HUES6 (cell line): ENCODE measurements around the gene STAM.
"Not testable (repeated sequence)": the region's sequence is repeated elsewhere in the genome, so short reads cannot be mapped to it uniquely, and the experiment has no call there.

Source experiments
- H3K27ac ChIP-seq: 2 replicates; pipeline ENCODE4 v1.7.0; 2013; ENCODE audit warnings: low read depth, mild to moderate bottlenecking, low read length, inconsistent platforms
- H3K27me3 ChIP-seq: 2 replicates; pipeline ENCODE4 v1.6.1; 2013; ENCODE audit warnings: low read length; ENCODE audit not compliant: control insufficient read depth, insufficient read depth
- H3K36me3 ChIP-seq: 2 replicates; pipeline ENCODE4 v1.6.1; 2013; ENCODE audit warnings: low read length; ENCODE audit not compliant: control insufficient read depth, insufficient read depth
- H3K4me1 ChIP-seq: 2 replicates; pipeline ENCODE4 v1.6.1; 2013; ENCODE audit warnings: low read length; ENCODE audit not compliant: control insufficient read depth, insufficient read depth
- H3K4me3 ChIP-seq: 2 replicates; pipeline ENCODE4 v1.5.1; 2013; ENCODE audit warnings: low read depth, low read length
- H3K9ac ChIP-seq: one replicate; pipeline ENCODE4 v1.6.1; 2013; ENCODE audit warnings: mild to moderate bottlenecking, low read length
- H3K9me3 ChIP-seq: 2 replicates; pipeline ENCODE4 v1.6.1; 2013; ENCODE audit warnings: low read depth, low read length; ENCODE audit not compliant: control insufficient read depth, insufficient read depth

The STAM gene

DNA sequence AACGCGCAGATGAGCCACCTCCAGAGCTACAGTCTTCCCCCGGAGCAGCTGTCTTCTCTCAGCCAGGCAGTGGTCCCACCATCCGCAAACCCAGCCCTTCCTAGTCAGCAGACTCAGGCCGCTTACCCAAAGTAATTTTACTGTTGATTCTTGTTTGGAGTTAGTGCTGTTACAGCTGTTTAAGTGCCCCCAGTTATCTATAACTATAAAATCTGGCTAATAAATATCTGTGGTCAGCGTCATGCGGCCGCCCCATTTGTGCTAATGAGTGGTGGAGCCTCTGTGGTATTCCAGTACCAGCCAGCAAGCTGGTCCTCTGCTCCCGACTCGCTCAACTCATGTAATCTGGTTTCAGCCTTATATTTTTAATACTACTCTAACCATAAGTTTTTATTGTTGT, 64.9 kb downstream of the STAM start:
- Histone ChIP-seq H3K27ac (no peak overlapping the region), H3K4me1 (0 out of 2 replicates have a peak, but pooled peaks cover 4% of the 10 kb centered on the region), H3K9me3 (no peaks in the 10 kb centered on the region), H3K36me3 (peaks cover 66% of the 10 kb centered on the region), H3K4me3 (no peak overlapping the region), H3K9ac (no peak overlapping the region), H3K27me3 (no peaks in the 10 kb centered on the region)

- Histone ChIP-seq H3K9me3 (no peaks in the 10 kb centered on the region), H3K4me3 (no peak overlapping the region), H3K27ac (no peak overlapping the region), H3K4me1 (0 out of 2 replicates have a peak, but pooled peaks cover 4% of the 10 kb centered on the region), H3K9ac (no peak overlapping the region), H3K36me3 (peaks cover 69% of the 10 kb centered on the region), H3K27me3 (no peaks in the 10 kb centered on the region)
Measured at GRCh38 chr10:17709492-17709891, 65.5 kb downstream of the STAM start.

GRCh38 chr10:17710181-17710580, 66.2 kb downstream of the STAM start:
- Histone ChIP-seq H3K36me3 (peaks cover 74% of the 10 kb centered on the region), H3K27ac (no peak overlapping the region), H3K27me3 (no peaks in the 10 kb centered on the region), H3K9ac (no peak overlapping the region), H3K4me1 (0 out of 2 replicates have a peak, but pooled peaks cover 4% of the 10 kb centered on the region), H3K4me3 (no peak overlapping the region), H3K9me3 (no peaks in the 10 kb centered on the region)

DNA sequence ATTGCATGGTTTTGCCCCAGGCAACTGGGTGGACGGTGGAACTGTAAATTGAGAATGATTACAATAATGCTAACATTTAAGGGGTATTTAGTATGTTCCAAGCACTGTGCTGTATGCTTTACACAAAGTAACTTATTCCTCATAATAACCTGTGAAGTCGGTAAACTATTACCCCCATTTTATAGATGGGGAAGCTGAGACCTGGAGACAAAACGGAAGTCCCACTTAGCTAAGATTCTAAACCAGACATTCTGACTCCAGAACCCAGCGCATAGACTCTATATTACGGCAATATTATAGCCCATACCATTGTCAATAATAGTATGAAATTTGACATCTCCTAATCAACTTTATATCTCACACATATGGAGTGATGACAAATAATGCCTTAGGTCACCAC, 68.1 kb downstream of the STAM start:
- peaks cover 74% of the 10 kb centered on the region for H3K36me3 ChIP-seq
- no peaks in the 10 kb centered on the region for H3K27me3 ChIP-seq
- H3K4me3 ChIP-seq = no peak overlapping the region
- 0 out of 2 replicates have a peak, but pooled peaks cover 4% of the 10 kb centered on the region for H3K4me1 ChIP-seq
- no peaks in the 10 kb centered on the region for H3K9me3 ChIP-seq
- no peak overlapping the region for H3K9ac ChIP-seq
- H3K27ac ChIP-seq = no peak overlapping the region

- H3K36me3 ChIP-seq = peaks cover 80% of the 10 kb centered on the region
- peaks cover 4% of the 10 kb centered on the region; the same call in 1 of the 2 replicates for H3K9me3 ChIP-seq
- H3K9ac ChIP-seq = no peak overlapping the region
- H3K27ac ChIP-seq = no peak overlapping the region
- H3K4me1 ChIP-seq = 0 out of 2 replicates have a peak, but pooled peaks cover 4% of the 10 kb centered on the region
- no peak overlapping the region for H3K4me3 ChIP-seq
- no peaks in the 10 kb centered on the region for H3K27me3 ChIP-seq
Measured at GRCh38 chr10:17712717-17713471, 68.9 kb downstream of the STAM start.

DNA sequence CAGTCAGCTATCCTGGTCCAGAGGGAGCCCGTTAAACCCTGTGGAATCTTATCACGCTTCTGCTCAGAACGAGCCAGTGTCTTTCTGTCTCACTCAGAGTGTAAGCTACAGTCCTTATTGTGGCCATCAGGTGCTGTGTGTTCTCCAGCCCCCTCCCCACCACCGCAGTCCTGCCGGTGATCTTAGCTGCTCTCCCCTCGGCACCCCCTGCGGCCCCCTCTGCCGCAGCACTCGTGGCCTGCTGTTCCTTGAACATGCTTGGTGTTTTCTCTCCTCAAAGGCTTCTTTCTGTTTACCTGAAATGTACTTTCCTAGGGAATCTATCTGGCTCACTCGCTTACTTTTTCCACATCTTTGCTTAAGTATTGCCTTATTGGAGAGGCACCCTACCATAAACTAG, 69.8 kb downstream of the STAM start:
- no peak overlapping the region for H3K27ac ChIP-seq
- peaks cover 76% of the 10 kb centered on the region for H3K36me3 ChIP-seq

DNA sequence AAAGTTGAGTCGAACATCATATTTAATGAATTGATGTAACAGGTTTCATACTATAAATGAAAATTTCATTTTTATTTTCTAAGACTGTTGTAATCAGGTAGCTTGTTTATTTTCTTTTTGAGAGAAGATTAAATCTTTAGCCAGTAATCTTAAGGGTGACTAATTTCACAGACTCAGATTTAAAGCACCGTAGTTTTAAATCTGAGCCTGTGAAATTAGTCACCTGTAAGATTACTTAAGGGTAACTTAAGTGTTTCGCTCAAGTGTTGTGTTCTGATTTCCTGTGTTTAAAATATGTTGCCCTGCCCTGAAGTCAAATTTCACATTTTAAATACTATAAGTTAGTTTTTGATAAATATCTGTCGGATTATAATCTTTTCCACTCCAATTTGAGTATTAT, 72.2 kb downstream of the STAM start:
- no peak overlapping the region for H3K27ac ChIP-seq
- H3K9ac ChIP-seq = no peak overlapping the region
- H3K36me3 ChIP-seq = peaks cover 56% of the 10 kb centered on the region
- peaks cover 4% of the 10 kb centered on the region; the same call in 1 of the 2 replicates for H3K9me3 ChIP-seq
- 0 out of 2 replicates have a peak, but pooled peaks cover 4% of the 10 kb centered on the region for H3K4me1 ChIP-seq
- no peaks in the 10 kb centered on the region for H3K27me3 ChIP-seq
- no peak overlapping the region for H3K4me3 ChIP-seq

More for the DNA sequence above, 69.8 kb downstream of the STAM start:
- H3K4me3 ChIP-seq = no peak overlapping the region
- H3K9ac ChIP-seq = no peak overlapping the region
- H3K4me1 ChIP-seq = 0 out of 2 replicates have a peak, but pooled peaks cover 4% of the 10 kb centered on the region
- no peaks in the 10 kb centered on the region for H3K27me3 ChIP-seq
- peaks cover 4% of the 10 kb centered on the region; the same call in 1 of the 2 replicates for H3K9me3 ChIP-seq

DNA sequence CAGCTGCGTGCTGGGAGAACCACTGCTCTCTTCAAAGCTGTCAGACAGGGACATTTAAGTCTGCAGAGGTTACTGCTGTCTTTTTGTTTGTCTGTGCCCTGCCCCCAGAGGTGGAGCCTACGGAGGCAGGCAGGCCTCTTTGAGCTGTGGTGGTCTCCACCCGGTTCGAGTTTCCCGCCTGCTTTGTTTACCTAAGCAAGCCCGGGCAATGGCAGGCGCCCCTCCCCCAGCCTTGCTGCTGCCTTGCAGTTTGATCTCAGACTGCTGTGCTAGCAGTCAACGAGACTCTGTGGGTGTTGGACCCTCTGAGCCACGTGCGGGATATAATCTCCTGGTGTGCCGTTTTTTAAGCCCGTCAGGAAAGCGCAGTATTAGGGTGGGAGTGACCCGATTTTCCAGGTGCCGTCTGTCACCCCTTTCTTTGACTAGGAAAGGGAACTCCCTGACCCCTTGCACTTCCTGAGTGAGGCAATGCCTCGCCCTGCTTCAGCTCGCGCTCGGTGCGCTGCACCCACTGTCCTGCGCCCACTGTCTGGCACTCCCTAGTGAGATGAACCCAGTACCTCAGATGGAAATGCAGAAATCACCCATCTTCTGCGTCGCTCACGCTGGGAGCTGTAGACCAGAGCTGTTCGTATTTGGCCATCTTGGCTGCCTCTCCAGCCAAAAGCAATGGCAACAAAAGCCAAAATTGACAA, 78.5 kb downstream of the STAM start:
- not testable (repeated sequence) for H3K4me1 ChIP-seq, H3K36me3 ChIP-seq, H3K27me3 ChIP-seq, H3K4me3 ChIP-seq, H3K9me3 ChIP-seq, H3K27ac ChIP-seq, H3K9ac ChIP-seq

DNA sequence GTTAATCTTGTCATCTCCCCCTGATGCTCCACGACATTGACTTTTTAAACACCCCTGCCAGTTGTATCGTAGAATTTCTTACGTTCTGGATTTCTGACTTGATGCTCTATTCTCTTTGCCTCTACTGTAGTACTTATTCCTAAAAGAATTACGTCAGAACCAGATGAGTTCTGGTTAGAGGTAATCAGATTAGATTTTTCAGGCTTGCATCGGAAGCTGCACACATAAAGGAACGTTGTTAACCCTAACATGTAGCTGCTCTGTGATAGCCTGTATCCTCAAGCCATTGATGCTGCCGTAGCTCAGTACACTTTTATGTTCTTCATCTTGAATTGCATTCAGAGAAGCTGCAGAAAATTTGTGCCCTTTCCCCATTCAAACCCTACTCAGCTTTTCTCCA, 81.8 kb downstream of the STAM start:
- no peaks in the 10 kb centered on the region for H3K4me1 ChIP-seq
- H3K4me3 ChIP-seq = no peak overlapping the region

DNA sequence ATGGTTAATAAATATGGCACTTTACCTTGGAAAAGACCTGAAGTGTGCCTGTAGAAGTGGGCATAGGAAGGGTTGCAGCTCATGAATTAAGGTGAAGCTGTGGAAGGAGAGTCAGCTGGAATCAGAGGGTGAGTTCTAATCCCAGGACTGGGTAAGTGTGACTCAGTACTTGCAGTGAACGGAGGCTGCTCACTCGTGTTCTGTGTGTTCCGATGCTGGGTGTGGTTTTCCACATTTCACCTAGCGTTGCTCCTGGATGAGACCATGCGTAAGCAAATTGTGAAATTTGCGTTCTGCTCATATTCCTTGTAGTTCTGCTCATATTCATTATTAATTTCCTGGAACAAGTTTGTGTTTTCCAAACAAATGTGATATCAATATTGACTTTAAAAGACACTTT, 85.7 kb downstream of the STAM start:
- no peaks in the 10 kb centered on the region for H3K27me3 ChIP-seq
- no peak overlapping the region for H3K27ac ChIP-seq

More for the DNA sequence above, 81.8 kb downstream of the STAM start:
- Histone ChIP-seq H3K9ac (no peak overlapping the region), H3K9me3 (peaks cover 6% of the 10 kb centered on the region; the same call in 1 of the 2 replicates), H3K36me3 (peaks cover 2% of the 10 kb centered on the region; the same call in 1 of the 2 replicates), H3K27me3 (no peaks in the 10 kb centered on the region), H3K27ac (no peak overlapping the region)

DNA sequence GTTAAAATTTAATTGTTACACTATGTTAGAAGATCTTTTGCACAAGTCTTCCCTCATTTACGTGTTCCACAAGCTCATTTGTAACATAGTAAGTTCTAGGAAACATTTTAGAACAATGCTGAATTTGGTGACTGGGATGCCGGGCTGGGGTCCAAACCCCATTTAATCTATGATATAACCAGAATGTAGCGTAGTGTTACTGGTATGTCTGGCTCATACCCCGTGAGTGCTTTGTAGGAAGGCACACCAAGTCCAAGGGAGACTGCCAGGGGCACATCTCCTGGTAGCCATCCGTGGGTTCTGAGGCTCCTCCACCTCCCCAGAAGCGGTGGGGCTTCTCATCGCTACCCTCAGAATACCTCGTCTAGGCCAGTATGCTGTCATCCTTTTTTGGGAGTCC, 86.7 kb downstream of the STAM start:
- H3K4me1 ChIP-seq = no peaks in the 10 kb centered on the region
- no peak overlapping the region for H3K9ac ChIP-seq
- no peaks in the 10 kb centered on the region for H3K27me3 ChIP-seq
- no peak overlapping the region for H3K4me3 ChIP-seq
- no peaks in the 10 kb centered on the region for H3K9me3 ChIP-seq
- no peaks in the 10 kb centered on the region for H3K36me3 ChIP-seq
- no peak overlapping the region for H3K27ac ChIP-seq

More for the DNA sequence above, 85.7 kb downstream of the STAM start:
- no peak overlapping the region for H3K9ac ChIP-seq
- H3K36me3 ChIP-seq = no peaks in the 10 kb centered on the region
- no peaks in the 10 kb centered on the region for H3K4me1 ChIP-seq
- H3K4me3 ChIP-seq = no peak overlapping the region
- no peaks in the 10 kb centered on the region for H3K9me3 ChIP-seq
